ENCODE data around the gene ITGB6. TPM values are rescaled to one million over a fixed set of nuclear protein-coding genes. Genes with fewer than 3 reads are reported as not detected.

ITGB6 gene, protein sequence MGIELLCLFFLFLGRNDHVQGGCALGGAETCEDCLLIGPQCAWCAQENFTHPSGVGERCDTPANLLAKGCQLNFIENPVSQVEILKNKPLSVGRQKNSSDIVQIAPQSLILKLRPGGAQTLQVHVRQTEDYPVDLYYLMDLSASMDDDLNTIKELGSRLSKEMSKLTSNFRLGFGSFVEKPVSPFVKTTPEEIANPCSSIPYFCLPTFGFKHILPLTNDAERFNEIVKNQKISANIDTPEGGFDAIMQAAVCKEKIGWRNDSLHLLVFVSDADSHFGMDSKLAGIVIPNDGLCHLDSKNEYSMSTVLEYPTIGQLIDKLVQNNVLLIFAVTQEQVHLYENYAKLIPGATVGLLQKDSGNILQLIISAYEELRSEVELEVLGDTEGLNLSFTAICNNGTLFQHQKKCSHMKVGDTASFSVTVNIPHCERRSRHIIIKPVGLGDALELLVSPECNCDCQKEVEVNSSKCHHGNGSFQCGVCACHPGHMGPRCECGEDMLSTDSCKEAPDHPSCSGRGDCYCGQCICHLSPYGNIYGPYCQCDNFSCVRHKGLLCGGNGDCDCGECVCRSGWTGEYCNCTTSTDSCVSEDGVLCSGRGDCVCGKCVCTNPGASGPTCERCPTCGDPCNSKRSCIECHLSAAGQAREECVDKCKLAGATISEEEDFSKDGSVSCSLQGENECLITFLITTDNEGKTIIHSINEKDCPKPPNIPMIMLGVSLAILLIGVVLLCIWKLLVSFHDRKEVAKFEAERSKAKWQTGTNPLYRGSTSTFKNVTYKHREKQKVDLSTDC
- total RNA-seq = not detected

DNA sequence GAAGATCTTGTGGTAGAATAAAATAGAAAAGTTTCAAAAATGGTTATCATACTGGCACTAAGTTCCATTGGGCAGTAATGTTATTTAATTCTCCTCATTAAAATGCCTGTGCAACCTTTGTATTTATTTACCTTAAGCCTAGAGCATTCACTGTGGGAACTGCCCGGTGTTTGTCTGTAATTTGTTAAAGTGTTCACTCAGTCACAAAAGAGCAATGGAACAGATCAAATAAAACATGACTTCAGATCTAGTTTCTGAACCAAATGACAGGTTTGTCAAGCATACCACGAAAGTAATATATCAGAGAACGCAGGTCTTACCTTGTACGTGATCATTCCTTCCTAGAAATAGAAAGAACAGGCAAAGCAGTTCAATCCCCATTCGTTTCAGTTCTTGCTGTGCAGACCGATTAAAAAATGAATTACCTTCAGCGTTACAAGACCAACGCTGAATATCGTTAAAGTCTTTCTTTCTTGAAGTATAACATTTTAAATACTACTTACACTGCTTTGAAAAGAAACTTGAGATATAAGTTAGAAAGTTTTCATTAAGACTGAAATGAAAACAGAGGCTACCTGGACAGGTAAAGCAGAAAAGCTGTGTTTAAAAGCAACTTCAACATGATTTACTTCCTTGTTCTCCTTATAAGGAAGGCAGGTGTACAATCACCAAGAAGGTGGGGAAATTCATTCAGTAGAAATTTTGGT is at the start of gene ITGB6:
Gene ITGB6, minus strand, starts transcription at position 590 of the 707 bp plus-strand sequence. Its CDS starts 209 bp downstream, at position 381.

DNA sequence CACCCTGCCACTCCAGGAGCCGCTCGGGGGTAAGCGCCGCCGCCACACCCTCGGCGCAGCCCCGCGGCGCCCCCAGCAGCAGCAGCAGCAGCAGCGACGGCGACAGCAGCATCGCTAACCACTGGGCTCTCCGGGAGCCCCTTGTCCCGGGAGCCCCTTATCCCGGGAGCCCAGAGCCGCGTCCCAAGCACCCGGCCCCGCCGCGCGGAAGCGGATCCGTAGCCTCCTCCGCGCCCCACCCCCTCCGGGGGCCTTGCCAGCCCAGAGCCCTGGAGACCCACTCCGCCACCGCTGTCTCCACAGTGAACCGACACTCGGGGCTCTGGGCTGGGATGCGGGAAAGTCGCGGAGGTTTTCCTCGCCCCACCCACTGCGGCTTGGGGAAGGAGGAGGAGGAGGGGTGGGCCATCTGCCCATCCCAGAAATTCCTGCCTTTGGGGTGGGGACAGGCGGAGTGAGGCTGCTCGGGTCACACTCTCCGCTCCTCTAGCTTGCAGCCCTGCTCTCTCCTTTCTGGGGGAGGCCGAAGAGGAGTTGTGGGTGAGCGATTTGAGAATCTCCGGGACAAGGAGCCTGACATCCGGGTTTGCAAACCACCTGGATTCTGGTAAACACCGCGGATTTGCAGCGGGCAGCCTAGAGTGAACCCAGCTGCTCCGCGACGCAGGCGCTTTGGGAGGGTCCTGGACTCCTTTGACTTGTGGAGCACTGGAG is 137.6 kb downstream of the ITGB6 start, which contains the start of gene PLA2R1:
Gene PLA2R1, minus strand, starts transcription at position 324 of the 714 bp plus-strand sequence. Its CDS starts 212 bp downstream, at position 112.

Other genes with a start within 250 kb of the ITGB6 start
- gene PLA2R1, start 137.7 kb downstream of the ITGB6 start, total RNA-seq = 2.2 TPM

All from parietal lobe (tissue), 1 donor.